Body of pancreas (tissue), 4 donors: ENCODE data around the gene GPATCH1. TPM values are rescaled to one million over a fixed set of nuclear protein-coding genes. Genes with fewer than 3 reads are reported as not detected.

Source experiments
- ATAC-seq: fragments of 150-250 bp; one replicate; pipeline ENCODE4 v1.9.1; 2016
- DNase-seq, 4 donors: peaks; one replicate each; pipeline ENCODE4 v3.0.0-alpha.2; 2019
- H3K27ac ChIP-seq, 4 donors: fragments of 200-600 bp; sonication (generic); 1 replicate in 3 of 4; 2 replicates in 1 of 4; pipeline versions ENCODE4 v1.5.1 to v1.6.1; 2016 to 2019; ENCODE audit warnings: mild to moderate bottlenecking in 1 of 4, mixed read lengths in 1 of 4, moderate library complexity in 1 of 4
- H3K27me3 ChIP-seq, 2 donors: fragments of 200-600 bp; sonication (generic); one replicate each; pipeline ENCODE4 v1.6.0; 2016; ENCODE audit warnings: mild to moderate bottlenecking in 1 of 2
- H3K36me3 ChIP-seq, 2 donors: fragments of 200-600 bp; sonication (generic); replicated peaks in 1 of 2; 2 replicates each; pipeline ENCODE4 v1.5.1; 2016; ENCODE audit warnings: low read depth in 2 of 2; ENCODE audit not compliant: insufficient read depth in 1 of 2
- H3K4me1 ChIP-seq: fragments of 200-600 bp; sonication (generic); one replicate; pipeline ENCODE4 v1.6.0; 2016
- H3K4me3 ChIP-seq, 2 donors: fragments of 200-600 bp; sonication (generic); 1 replicate in 1 of 2; 2 replicates in 1 of 2; pipeline ENCODE4 v1.5.1; 2016 to 2019
- H3K9me3 ChIP-seq, 3 donors: fragments of 200-600 bp; sonication (generic); 1 replicate in 2 of 3; 2 replicates in 1 of 3; pipeline ENCODE4 v1.5.1; 2016
- POLR2A ChIP-seq, 3 donors: fragments of 450-650 bp; IDR thresholded peaks; one replicate each; pipeline ENCODE4 v1.6.1; 2016; ENCODE audit warnings: antibody characterized with exemption in 3 of 3, mild to moderate bottlenecking in 2 of 3
- WGBS, 2 donors: methylation state at CpG; one replicate each; pipeline ENCODE4 v1.1.5; 2017; 5-methylcytosine and 5-hydroxymethylcytosine counted together
- intact Hi-C: fragments of 100-400 bp; cut with DNase I; formaldehyde crosslinking; loops from one replicate; pipeline ENCODE4 v1.15.1; 2023
- total RNA-seq, 2 donors: library from RNA; depleted of rRNA; stranded (reverse); fragments of >200 nt; gene quantifications; one replicate each; pipeline ENCODE4 v1.1.0, GENCODE V29; 2016
- TF ChIP-seq, protein P1 (sequence below), 7 experiments: fragments of 450-650 bp in 4 of 7; fragments of 200-600 bp in 3 of 7; sonication (generic) in 3 of 7; IDR thresholded peaks; one replicate each; pipeline ENCODE4 v1.5.1; 2016 to 2019; ENCODE audit warnings: antibody characterized with exemption in 7 of 7

GPATCH1 gene
- total RNA-seq, 2 donors from 2014 or later = 6.6 to 7.0 TPM

DNA sequence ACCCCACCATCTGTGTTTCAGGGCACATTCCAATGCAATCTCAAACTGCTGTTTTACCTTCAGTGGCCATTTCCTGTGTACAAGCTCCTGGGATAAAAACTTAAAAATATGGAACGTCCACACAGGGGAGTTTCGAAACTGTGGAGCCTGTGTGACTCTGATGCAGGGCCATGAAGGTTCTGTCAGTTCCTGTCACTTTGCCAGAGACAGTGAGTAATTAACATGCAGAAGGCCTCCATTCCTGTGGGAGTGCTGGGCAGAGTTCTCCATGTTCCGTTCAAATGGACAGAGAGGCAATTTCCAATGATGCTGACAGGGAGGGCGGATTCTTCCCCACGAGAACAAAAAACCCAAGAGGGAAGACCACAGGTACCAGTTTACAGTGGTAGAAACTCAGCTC lies 75.4 kb downstream of the GPATCH1 start:
- Histone ChIP-seq H3K9me3 (no peaks in the 10 kb centered on the region), H3K36me3 (no peaks in the 10 kb centered on the region), H3K4me1 (peaks cover 13% of the 10 kb centered on the region), H3K27me3 (no peaks in the 10 kb centered on the region), H3K4me3 (no peak overlapping the region), H3K27ac (no peak overlapping the region)
- DNase-seq (no peak), ATAC-seq (no peak)
- no peak for TF ChIP-seq POLR2A (IDR thresholded peaks at IDR 0.05)
- TF ChIP-seq, protein P1, sequence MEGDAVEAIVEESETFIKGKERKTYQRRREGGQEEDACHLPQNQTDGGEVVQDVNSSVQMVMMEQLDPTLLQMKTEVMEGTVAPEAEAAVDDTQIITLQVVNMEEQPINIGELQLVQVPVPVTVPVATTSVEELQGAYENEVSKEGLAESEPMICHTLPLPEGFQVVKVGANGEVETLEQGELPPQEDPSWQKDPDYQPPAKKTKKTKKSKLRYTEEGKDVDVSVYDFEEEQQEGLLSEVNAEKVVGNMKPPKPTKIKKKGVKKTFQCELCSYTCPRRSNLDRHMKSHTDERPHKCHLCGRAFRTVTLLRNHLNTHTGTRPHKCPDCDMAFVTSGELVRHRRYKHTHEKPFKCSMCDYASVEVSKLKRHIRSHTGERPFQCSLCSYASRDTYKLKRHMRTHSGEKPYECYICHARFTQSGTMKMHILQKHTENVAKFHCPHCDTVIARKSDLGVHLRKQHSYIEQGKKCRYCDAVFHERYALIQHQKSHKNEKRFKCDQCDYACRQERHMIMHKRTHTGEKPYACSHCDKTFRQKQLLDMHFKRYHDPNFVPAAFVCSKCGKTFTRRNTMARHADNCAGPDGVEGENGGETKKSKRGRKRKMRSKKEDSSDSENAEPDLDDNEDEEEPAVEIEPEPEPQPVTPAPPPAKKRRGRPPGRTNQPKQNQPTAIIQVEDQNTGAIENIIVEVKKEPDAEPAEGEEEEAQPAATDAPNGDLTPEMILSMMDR (IDR thresholded peaks at IDR 0.05) = no peak
- WGBS, 2 donors = 60 to 81% methylated on average over 4 to 5 of the region's 5 CpGs
- intact Hi-C loops = no loop called here

DNA sequence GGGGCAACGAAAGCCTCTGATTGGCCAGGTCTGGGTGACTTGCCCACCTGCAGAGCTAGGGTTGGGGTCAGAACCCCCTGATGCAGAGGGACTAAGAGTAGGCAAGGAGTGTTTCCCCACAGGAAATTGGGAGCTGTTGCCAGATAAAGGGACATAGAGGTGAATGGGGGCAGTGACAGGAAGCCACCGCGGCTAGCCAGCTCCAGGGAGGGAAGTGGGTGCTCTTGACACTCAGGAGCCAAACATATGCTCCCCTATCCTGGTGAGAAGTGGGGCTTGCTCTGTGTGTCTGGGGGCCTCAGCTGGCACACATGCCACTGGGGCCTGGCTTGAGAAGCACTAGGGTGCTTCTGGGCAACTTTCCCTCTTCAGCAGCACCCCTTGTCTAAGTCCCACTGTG lies 76.9 kb downstream of the GPATCH1 start:
- no peaks in the 10 kb centered on the region for H3K36me3 ChIP-seq
- ATAC-seq (no peak), DNase-seq (no peak)
- peaks cover 13% of the 10 kb centered on the region for H3K4me1 ChIP-seq
- no peak overlapping the region for H3K4me3 ChIP-seq
- intact Hi-C loops = no loop called here
- H3K9me3 ChIP-seq = no peaks in the 10 kb centered on the region
- 57 to 75% methylated on average over 1 to 3 of the region's 3 CpGs for WGBS, 2 donors
- no peak overlapping the region for H3K27ac ChIP-seq
- no peaks in the 10 kb centered on the region for H3K27me3 ChIP-seq
- TF ChIP-seq POLR2A (IDR thresholded peaks at IDR 0.05) = no peak
- TF ChIP-seq, protein P1 (IDR thresholded peaks at IDR 0.05) = no peak

DNA sequence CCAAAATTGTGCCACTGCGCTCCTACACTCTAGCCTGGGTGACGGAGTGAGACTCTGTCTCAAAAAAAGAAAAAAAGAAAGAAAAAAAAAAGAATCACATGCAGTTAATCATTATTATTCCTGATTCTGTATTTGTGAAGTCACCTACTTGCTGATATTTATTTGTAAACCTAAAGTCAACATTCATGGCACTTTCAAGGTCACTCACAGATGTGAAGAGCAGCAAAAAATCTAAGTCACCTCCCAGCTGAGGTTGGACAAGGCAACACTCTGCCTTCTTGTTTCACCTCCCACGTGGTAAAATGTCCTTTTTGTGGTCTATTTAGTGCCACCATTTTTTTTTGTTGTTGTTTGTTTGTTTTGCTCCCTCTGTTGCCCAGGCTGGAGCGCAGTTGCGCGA lies 77.4 kb downstream of the GPATCH1 start:
- H3K36me3 ChIP-seq = no peaks in the 10 kb centered on the region
- DNase-seq (no peak), ATAC-seq (peak; percentile 45)
- 41 to 51% methylated on average over 6 of the region's 6 CpGs for WGBS, 2 donors
- TF ChIP-seq POLR2A (IDR thresholded peaks at IDR 0.05) = no peak
- TF ChIP-seq, protein P1 (IDR thresholded peaks at IDR 0.05) = no peak
- H3K9me3 ChIP-seq = no peaks in the 10 kb centered on the region
- peaks cover 13% of the 10 kb centered on the region for H3K4me1 ChIP-seq
- intact Hi-C loops = no loop called here
- H3K4me3 ChIP-seq = no peak overlapping the region
- no peak overlapping the region for H3K27ac ChIP-seq
- no peaks in the 10 kb centered on the region for H3K27me3 ChIP-seq

DNA sequence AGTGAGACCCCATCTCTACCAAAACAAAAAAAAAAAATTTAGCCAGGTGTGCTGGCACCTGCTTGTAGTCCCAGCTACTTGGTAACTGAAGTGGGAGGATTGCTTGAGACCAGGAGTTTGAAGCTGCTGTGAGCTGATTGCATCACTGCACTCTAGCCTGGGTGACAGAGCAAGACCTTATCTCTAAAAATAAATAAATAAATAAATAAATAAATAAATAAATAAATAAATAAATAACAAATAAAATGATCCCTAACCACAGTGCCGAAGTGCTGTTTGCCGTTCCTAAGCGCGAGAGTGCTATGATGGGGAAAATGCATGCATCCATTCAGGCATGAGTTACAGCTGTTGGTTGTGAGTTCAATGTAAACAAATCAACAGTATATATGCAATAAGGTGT lies 78.2 kb downstream of the GPATCH1 start:
- no peak for ATAC-seq
- Histone ChIP-seq H3K4me3 (no peak overlapping the region), H3K27ac (no peak overlapping the region), H3K9me3 (no peaks in the 10 kb centered on the region), H3K36me3 (no peaks in the 10 kb centered on the region), H3K27me3 (no peaks in the 10 kb centered on the region), H3K4me1 (peaks cover 13% of the 10 kb centered on the region)
- intact Hi-C loops = no loop called here
- 95 to 98% methylated on average over 4 of the region's 4 CpGs for WGBS, 2 donors
- TF ChIP-seq, protein P1 (IDR thresholded peaks at IDR 0.05) = no peak
- no peak for TF ChIP-seq POLR2A (IDR thresholded peaks at IDR 0.05)
- no peak for DNase-seq

DNA sequence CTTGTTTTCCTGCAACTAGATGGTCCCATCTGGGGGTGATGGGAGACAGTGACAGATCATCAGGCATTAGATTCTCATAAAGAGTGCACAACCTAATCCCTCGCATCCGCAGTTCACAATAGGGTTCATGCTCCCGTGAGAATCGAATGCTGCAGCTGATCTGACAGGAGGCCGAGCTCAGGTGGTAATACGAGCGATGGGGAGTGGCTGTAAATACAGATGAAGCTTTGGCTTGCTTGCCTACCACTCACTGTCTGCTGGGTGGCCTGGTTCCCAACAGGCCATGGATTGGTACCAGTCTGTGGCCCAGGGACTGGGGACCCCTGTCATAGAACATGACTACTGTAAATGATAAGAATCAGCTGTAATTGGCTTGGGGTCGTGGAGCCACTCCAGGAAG lies 78.9 kb downstream of the GPATCH1 start:
- peaks cover 13% of the 10 kb centered on the region for H3K4me1 ChIP-seq
- ATAC-seq (no peak), DNase-seq (no peak)
- H3K27ac ChIP-seq = no peak overlapping the region
- WGBS, 2 donors = 92 to 94% methylated on average over 8 of the region's 8 CpGs
- H3K36me3 ChIP-seq = no peaks in the 10 kb centered on the region
- H3K9me3 ChIP-seq = no peaks in the 10 kb centered on the region
- H3K27me3 ChIP-seq = no peaks in the 10 kb centered on the region
- intact Hi-C loops = no loop called here
- no peak overlapping the region for H3K4me3 ChIP-seq
- TF ChIP-seq POLR2A (IDR thresholded peaks at IDR 0.05) = no peak
- TF ChIP-seq, protein P1 (IDR thresholded peaks at IDR 0.05) = no peak
